CD14-positive monocyte (primary cell): Measurements from ENCODE around the gene NBAS. TPM values are rescaled to one million over a fixed set of nuclear protein-coding genes. Genes with fewer than 3 reads are reported as not detected.

Source experiments
- DNase-seq, 3 donors: peaks; one replicate each; pipeline ENCODE4 v3.0.0-alpha.2; 2011 to 2022
- H2AFZ ChIP-seq: 2 replicates; pipeline ENCODE4 v1.6.0; 2012; ENCODE audit warnings: mild to moderate bottlenecking, low read depth, low read length, inconsistent platforms; ENCODE audit not compliant: insufficient read depth, poor library complexity, severe bottlenecking
- H3K27ac ChIP-seq, 2 donors: 1 replicate in 1 of 2; 2 replicates in 1 of 2; pipeline ENCODE4 v1.5.1; 2012 to 2013; ENCODE audit warnings: low read length in 2 of 2, control low read depth in 1 of 2, inconsistent platforms in 1 of 2, low read depth in 1 of 2, mild to moderate bottlenecking in 1 of 2
- H3K27me3 ChIP-seq, 2 donors: one replicate each; pipeline versions ENCODE4 v1.6.0 to v1.6.1; 2011 to 2013; ENCODE audit warnings: low read length in 2 of 2; ENCODE audit not compliant: control insufficient read depth in 2 of 2, insufficient read depth in 2 of 2
- H3K36me3 ChIP-seq, 2 donors: replicated peaks in 1 of 2; 1 replicate in 1 of 2; 2 replicates in 1 of 2; pipeline versions ENCODE4 v1.5.1 to v1.6.1; 2012 to 2013; ENCODE audit warnings: low read length in 2 of 2, control low read depth in 1 of 2, inconsistent platforms in 1 of 2, mild to moderate bottlenecking in 1 of 2; ENCODE audit not compliant: insufficient read depth in 2 of 2, control insufficient read depth in 1 of 2
- H3K4me1 ChIP-seq, 2 donors: 1 replicate in 1 of 2; 2 replicates in 1 of 2; pipeline versions ENCODE4 v1.5.1 to v1.6.1; 2012 to 2013; ENCODE audit warnings: low read length in 2 of 2, control low read depth in 1 of 2, inconsistent platforms in 1 of 2, mild to moderate bottlenecking in 1 of 2, moderate library complexity in 1 of 2; ENCODE audit not compliant: insufficient read depth in 2 of 2, control insufficient read depth in 1 of 2
- H3K4me2 ChIP-seq: replicated peaks from 2 replicates; pipeline ENCODE3; 2012; ENCODE audit warnings: low read length, moderate library complexity, mild to moderate bottlenecking; ENCODE audit not compliant: poor library complexity, severe bottlenecking; ENCODE audit errors: extremely low read depth
- H3K4me3 ChIP-seq, 3 experiments: fragments of 200-600 bp in 1 of 3; sonication (generic) in 1 of 3; replicated peaks in 1 of 3; 1 replicate in 2 of 3; 2 replicates in 1 of 3; pipeline ENCODE4 v1.5.1; 2011 to 2013; ENCODE audit warnings: low read length in 3 of 3, mild to moderate bottlenecking in 3 of 3, control low read depth in 2 of 3, low read depth in 2 of 3, inconsistent platforms in 1 of 3, moderate library complexity in 1 of 3
- H3K79me2 ChIP-seq: 2 replicates; pipeline ENCODE4 v1.6.0; 2012; ENCODE audit warnings: mild to moderate bottlenecking, control low read depth, inconsistent platforms, low read length, moderate library complexity; ENCODE audit not compliant: insufficient read depth
- H3K9ac ChIP-seq: 2 replicates; pipeline ENCODE4 v1.6.0; 2017; ENCODE audit warnings: low read length, mild to moderate bottlenecking; ENCODE audit not compliant: insufficient read depth, poor library complexity, severe bottlenecking
- H3K9me3 ChIP-seq, 2 donors: replicated peaks in 1 of 2; 1 replicate in 1 of 2; 2 replicates in 1 of 2; pipeline versions ENCODE4 v1.5.1 to v1.6.1; 2012 to 2013; ENCODE audit warnings: low read length in 2 of 2, control low read depth in 1 of 2; ENCODE audit not compliant: control insufficient read depth in 1 of 2, insufficient read depth in 1 of 2
- H4K20me1 ChIP-seq: 2 replicates; pipeline ENCODE4 v1.6.0; 2012; ENCODE audit warnings: mild to moderate bottlenecking, low read length, control low read depth, moderate library complexity; ENCODE audit not compliant: insufficient read depth
- H3K27ac Mint-ChIP-seq, 7 donors: one replicate each; pipeline ENCODE4 v1.8.0; 2020; ENCODE audit warnings: mild to moderate bottlenecking in 7 of 7, mixed read lengths in 7 of 7, moderate library complexity in 6 of 7, inconsistent platforms in 2 of 7
- H3K27me3 Mint-ChIP-seq, 3 donors: one replicate each; pipeline ENCODE4 v1.8.0; 2021 to 2022; ENCODE audit warnings: low read depth in 3 of 3, mild to moderate bottlenecking in 3 of 3, mixed read lengths in 3 of 3, moderate library complexity in 3 of 3, inconsistent platforms in 1 of 3
- H3K36me3 Mint-ChIP-seq, 2 donors: one replicate each; pipeline ENCODE4 v1.8.0; 2020; ENCODE audit warnings: mixed read lengths in 2 of 2, inconsistent platforms in 1 of 2, mild to moderate bottlenecking in 1 of 2
- H3K4me1 Mint-ChIP-seq: one replicate; pipeline ENCODE4 v1.8.0; 2020; ENCODE audit warnings: mild to moderate bottlenecking, mixed read lengths
- H3K4me3 Mint-ChIP-seq, 2 donors: one replicate each; pipeline ENCODE4 v1.8.0; 2020; ENCODE audit warnings: mild to moderate bottlenecking in 2 of 2, mixed read lengths in 2 of 2, moderate library complexity in 1 of 2
- H3K9me3 Mint-ChIP-seq, 7 donors: one replicate each; pipeline ENCODE4 v1.8.0; 2020 to 2022; ENCODE audit warnings: mixed read lengths in 7 of 7, mild to moderate bottlenecking in 6 of 7, moderate library complexity in 6 of 7, inconsistent platforms in 2 of 7
- CTCF ChIP-seq: fragments of 200-600 bp; IDR thresholded peaks from one replicate; pipeline ENCODE4 v1.8.0; 2022; ENCODE audit warnings: antibody characterized with exemption, mild to moderate bottlenecking
- WGBS: methylation state at CpG from one replicate; pipeline ENCODE4 v1.1.5; 2013; ENCODE audit warnings: missing lambda C conversion rate; ENCODE audit not compliant: insufficient coverage; 5-methylcytosine and 5-hydroxymethylcytosine counted together
- intact Hi-C, 2 donors: fragments of 100-400 bp; cut with micrococcal nuclease; formaldehyde crosslinking; loops; one replicate each; pipeline versions ENCODE4 v1.15.0 to v1.15.1; 2023
- polyA plus RNA-seq, 3 donors: library from polyadenylated mRNA; depleted of rRNA in 1 of 3; unstranded in 2 of 3; stranded (reverse) in 1 of 3; fragments of 300-500 nt in 2 of 3; fragments of >200 nt in 1 of 3; fragmentation: Illumina TruSeq in 2 of 3; gene quantifications; 1 replicate in 2 of 3; 2 replicates in 1 of 3; pipeline ENCODE4 v1.2.3, GENCODE V29; 2012 to 2021

The NBAS gene
- polyA plus RNA-seq, 3 donors, result 8.9 to 10.9 (median 8.9) TPM

- H3K27ac ChIP-seq, result no peak overlapping the region
- H3K36me3 Mint-ChIP-seq, result peaks cover 33 to 47% of the 10 kb centered on the region in 2 donors
- no peak for TF ChIP-seq CTCF
- no peaks in the 10 kb centered on the region for H3K27me3 Mint-ChIP-seq
- no peak overlapping the region for H3K9ac ChIP-seq
- H3K4me1 Mint-ChIP-seq, result no peaks in the 10 kb centered on the region
- WGBS, result no CpG with 5 or more reads among the region's 14 CpGs
- no peak for DNase-seq
- no peak overlapping the region for H2AFZ ChIP-seq
- peaks cover 5 to 37% of the 10 kb centered on the region in 2 donors for H3K36me3 ChIP-seq
- no peaks in the 10 kb centered on the region for H3K9me3 Mint-ChIP-seq
- no peak overlapping the region for H3K4me3 ChIP-seq
- no peaks in the 10 kb centered on the region for H3K9me3 ChIP-seq
- no peaks in the 10 kb centered on the region for H3K27me3 ChIP-seq
- no peaks in the 10 kb centered on the region for H3K4me1 ChIP-seq
- H4K20me1 ChIP-seq, result no peaks in the 10 kb centered on the region
- H3K4me3 Mint-ChIP-seq, result no peak overlapping the region
- intact Hi-C loops, result no loop called here
- no peak overlapping the region for H3K27ac Mint-ChIP-seq
- no peak overlapping the region for H3K4me2 ChIP-seq
- no peaks in the 10 kb centered on the region for H3K79me2 ChIP-seq
Measured at GRCh38 chr2:15178946-15179345, 382.2 kb downstream of the NBAS start.

- Histone ChIP-seq H4K20me1 (no peaks in the 10 kb centered on the region), H3K9ac (no peak overlapping the region), H3K36me3 (peaks cover 5 to 36% of the 10 kb centered on the region in 2 donors), H3K9me3 (no peaks in the 10 kb centered on the region), H3K4me1 (no peaks in the 10 kb centered on the region), H3K4me3 (no peak overlapping the region), H2AFZ (no peak overlapping the region), H3K4me2 (no peak overlapping the region), H3K27ac (no peak overlapping the region), H3K79me2 (no peaks in the 10 kb centered on the region), H3K27me3 (no peaks in the 10 kb centered on the region)
- no peaks in the 10 kb centered on the region for H3K27me3 Mint-ChIP-seq
- no peak for TF ChIP-seq CTCF
- no peak for DNase-seq
- intact Hi-C loops, result no loop called here
- 100% methylated on average over 2 of the region's 6 CpGs for WGBS
- H3K36me3 Mint-ChIP-seq, result peaks cover 31 to 40% of the 10 kb centered on the region in 2 donors
- H3K4me3 Mint-ChIP-seq, result no peak overlapping the region
- no peaks in the 10 kb centered on the region for H3K4me1 Mint-ChIP-seq
- H3K9me3 Mint-ChIP-seq, result no peaks in the 10 kb centered on the region
- H3K27ac Mint-ChIP-seq, result no peak overlapping the region
Measured at GRCh38 chr2:15177103-15177502, 384.0 kb downstream of the NBAS start.
